H1 (cell line): ENCODE measurements around the gene SYNPR.

Experiments
- CHD2 ChIP-seq: IDR thresholded peaks from 2 replicates; pipeline ENCODE4 v1.6.1; 2012; ENCODE audit warnings: low read length, improper control_type of control experiment
- EP300 ChIP-seq, 2 experiments: IDR thresholded peaks; 1 replicate in 1 of 2; 2 replicates in 1 of 2; pipeline ENCODE4 v1.6.1; 2011 to 2012; ENCODE audit warnings: low read depth in 2 of 2, low read length in 2 of 2, mild to moderate bottlenecking in 2 of 2, borderline replicate concordance in 1 of 2, inconsistent platforms in 1 of 2, moderate library complexity in 1 of 2
- MAX ChIP-seq: IDR thresholded peaks from 2 replicates; pipeline ENCODE4 v1.6.1; 2012; ENCODE audit warnings: inconsistent platforms
- POLR2AphosphoS5 ChIP-seq: IDR thresholded peaks from 2 replicates; pipeline ENCODE4 v1.6.1; 2011; ENCODE audit warnings: low read depth, low read length
- SRF ChIP-seq: IDR thresholded peaks from 2 replicates; pipeline ENCODE4 v1.6.1; 2011; ENCODE audit warnings: mild to moderate bottlenecking, low read depth, low read length, moderate library complexity

DNA sequence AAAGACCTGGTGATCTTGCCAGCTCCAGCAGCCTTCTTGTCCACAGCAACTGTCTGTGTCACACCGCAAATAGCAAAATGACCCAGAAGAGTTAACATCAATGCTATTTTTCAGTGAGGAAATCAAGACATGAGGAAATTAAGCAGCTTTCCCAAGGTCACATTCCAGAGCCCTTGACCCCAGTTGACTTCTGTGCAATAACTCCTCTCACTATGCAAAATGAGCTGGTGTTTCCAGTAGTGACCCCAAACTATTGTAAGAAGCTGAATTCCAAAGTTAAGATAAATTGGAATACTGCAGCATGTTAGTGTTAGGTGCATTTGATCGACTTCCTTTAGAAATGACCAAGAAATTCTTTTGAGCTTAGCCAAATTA, 201.5 kb downstream of the SYNPR start:
- TF ChIP-seq MAX (no peak), EP300 (IDR thresholded peaks at IDR 0.05; ENCODE audit: borderline replicate concordance in 1 of 2, low read depth in 2 of 2, low read length in 2 of 2) (no peak), SRF (no peak), CHD2 (no peak), POLR2AphosphoS5 (no peak)
